ENCODE data around the gene LIF.

The LIF gene

DNA sequence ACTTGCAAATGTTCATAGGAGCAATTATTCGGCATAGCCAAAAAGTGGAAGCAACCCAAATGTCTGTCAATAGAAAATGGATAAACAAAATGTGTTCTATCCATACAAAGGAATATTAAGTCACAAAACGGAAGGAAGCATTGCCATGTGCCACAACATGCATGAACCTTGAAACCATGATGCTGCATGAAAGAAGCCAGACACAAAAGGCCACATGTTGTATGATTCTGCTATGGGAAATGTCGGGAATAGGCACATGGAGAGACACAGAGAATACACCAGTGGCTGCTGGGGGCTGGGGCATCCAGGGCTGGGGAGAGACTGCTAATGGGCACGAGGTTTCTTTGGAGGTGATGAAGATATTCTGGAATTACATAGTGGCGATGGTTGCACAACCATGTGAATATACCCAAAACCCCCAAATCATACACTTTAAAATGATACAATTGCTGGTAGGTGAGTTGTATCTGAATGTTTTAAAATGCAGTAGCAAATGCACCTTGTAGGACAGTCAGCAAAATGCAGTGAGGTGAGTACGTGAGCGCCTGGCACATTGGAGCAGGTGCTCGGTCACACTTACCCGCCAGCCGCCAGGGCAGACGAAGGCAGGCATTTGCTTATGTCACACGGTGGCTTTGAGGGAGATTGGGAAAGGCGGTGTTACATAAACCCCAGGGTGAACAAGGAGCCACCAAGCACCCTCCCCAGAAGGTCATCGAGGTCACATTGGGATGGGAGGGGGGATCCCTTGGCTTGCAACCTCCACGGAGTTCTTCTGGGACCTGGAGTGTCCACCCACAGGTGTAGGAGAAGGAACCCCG lies 26.4 kb upstream of the LIF start:
- DNase-seq (ENCODE audit: extremely low read depth, low read depth), result no peak
- TF ChIP-seq, protein P1, sequence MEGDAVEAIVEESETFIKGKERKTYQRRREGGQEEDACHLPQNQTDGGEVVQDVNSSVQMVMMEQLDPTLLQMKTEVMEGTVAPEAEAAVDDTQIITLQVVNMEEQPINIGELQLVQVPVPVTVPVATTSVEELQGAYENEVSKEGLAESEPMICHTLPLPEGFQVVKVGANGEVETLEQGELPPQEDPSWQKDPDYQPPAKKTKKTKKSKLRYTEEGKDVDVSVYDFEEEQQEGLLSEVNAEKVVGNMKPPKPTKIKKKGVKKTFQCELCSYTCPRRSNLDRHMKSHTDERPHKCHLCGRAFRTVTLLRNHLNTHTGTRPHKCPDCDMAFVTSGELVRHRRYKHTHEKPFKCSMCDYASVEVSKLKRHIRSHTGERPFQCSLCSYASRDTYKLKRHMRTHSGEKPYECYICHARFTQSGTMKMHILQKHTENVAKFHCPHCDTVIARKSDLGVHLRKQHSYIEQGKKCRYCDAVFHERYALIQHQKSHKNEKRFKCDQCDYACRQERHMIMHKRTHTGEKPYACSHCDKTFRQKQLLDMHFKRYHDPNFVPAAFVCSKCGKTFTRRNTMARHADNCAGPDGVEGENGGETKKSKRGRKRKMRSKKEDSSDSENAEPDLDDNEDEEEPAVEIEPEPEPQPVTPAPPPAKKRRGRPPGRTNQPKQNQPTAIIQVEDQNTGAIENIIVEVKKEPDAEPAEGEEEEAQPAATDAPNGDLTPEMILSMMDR (IDR thresholded peaks at IDR 0.05; ENCODE audit: low read depth, low read length, missing control alignments), result no peak
- no peak overlapping the region for H3K4me3 ChIP-seq (replicated peaks; ENCODE audit: low read depth, low read length)

DNA sequence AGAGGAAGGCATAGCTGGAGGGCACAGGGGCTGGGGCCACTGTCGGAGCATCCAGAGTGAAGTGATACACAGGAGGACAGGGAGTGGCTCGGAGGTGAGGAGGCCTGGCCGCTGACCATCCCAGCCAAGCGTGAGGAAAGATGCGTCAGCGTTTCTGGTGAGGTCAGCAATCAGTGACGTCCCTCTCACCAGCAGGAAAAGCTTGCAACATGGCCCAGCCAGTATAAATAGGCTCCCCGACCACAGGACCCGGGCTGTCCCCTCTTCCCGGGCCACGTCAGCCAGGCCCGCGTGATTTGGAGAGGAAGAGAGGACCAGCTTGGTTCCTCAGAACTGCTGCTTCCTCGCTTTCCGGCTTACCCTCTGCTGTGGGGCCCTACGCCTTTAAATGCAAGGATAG lies 24.3 kb upstream of the LIF start:
- TF ChIP-seq, protein P1 (IDR thresholded peaks at IDR 0.05; ENCODE audit: low read depth, low read length, missing control alignments), result no peak
- no peak overlapping the region for H3K4me3 ChIP-seq (replicated peaks; ENCODE audit: low read depth, low read length)
- no peak for DNase-seq (ENCODE audit: extremely low read depth, low read depth)

DNA sequence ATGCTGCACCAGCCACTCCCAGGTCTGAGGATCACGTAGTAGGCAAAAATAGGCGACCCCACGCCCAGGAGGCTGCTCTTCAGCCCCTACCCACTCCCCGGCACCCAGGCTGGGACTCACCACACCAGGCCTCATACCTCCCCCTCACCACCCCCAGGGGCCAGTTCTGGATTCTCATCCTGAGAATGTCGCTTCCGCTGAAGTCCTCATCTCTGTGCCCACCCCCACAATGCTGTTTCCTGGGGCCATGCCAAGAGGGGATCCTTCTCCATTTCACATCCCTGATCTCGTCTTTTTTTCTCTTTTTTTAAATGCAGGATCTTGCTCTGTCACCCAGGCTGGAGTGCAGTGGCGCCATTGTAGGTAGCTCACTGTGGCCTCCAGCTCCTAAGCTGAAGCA lies 21.8 kb upstream of the LIF start:
- no peak overlapping the region for H3K4me3 ChIP-seq (replicated peaks; ENCODE audit: low read depth, low read length)
- TF ChIP-seq, protein P1 (IDR thresholded peaks at IDR 0.05; ENCODE audit: low read depth, low read length, missing control alignments), result no peak
- DNase-seq (ENCODE audit: extremely low read depth, low read depth), result no peak

DNA sequence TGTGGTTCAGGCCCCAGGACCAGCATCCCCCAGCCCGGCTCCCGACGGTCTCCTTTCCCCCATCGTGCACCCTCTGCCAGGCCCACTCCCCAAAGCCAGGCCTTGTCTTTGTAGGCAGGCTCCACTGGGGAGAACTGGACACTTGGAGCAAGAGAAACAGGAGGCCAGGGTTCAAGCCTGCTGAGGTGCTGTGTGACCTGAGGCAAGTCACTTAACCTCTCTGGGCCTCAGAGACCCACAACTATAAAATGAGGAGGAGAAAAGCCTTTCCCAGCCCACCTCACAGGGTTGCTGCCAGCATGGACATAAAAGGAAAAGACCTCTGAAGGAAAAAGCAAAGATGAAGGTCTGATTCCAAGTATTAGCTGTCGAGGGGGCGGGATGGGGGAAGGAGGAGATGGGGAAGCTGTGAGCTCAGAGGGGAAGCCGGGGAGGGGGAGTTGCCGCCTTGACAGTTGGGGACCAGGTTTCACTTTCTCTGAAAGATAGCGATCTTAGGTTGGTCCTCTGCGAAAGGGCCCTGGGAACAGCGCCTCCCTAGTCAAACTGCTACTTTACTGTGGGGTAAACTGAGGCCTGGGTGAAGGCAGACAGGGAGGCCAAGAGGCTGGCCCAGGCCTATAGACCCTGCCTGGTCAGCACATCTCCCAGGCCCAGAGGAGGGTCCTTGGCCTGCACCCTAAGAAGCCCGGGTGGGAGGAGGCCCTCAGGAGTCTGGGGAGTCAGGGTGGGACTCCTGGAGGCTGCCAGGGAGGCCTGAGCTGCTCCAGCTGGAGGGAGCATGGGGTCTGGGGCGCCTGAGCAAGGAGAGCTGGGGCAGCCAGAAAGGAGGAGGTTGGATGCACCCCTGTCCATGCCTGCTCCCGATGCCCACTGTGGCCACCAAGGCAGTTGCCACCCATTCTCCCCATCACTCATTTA lies 21.1 kb upstream of the LIF start:
- TF ChIP-seq, protein P1 (IDR thresholded peaks at IDR 0.05; ENCODE audit: low read depth, low read length, missing control alignments), result no peak
- no peak for DNase-seq (ENCODE audit: extremely low read depth, low read depth)
- H3K4me3 ChIP-seq (replicated peaks; ENCODE audit: low read depth, low read length), result no peak overlapping the region

DNA sequence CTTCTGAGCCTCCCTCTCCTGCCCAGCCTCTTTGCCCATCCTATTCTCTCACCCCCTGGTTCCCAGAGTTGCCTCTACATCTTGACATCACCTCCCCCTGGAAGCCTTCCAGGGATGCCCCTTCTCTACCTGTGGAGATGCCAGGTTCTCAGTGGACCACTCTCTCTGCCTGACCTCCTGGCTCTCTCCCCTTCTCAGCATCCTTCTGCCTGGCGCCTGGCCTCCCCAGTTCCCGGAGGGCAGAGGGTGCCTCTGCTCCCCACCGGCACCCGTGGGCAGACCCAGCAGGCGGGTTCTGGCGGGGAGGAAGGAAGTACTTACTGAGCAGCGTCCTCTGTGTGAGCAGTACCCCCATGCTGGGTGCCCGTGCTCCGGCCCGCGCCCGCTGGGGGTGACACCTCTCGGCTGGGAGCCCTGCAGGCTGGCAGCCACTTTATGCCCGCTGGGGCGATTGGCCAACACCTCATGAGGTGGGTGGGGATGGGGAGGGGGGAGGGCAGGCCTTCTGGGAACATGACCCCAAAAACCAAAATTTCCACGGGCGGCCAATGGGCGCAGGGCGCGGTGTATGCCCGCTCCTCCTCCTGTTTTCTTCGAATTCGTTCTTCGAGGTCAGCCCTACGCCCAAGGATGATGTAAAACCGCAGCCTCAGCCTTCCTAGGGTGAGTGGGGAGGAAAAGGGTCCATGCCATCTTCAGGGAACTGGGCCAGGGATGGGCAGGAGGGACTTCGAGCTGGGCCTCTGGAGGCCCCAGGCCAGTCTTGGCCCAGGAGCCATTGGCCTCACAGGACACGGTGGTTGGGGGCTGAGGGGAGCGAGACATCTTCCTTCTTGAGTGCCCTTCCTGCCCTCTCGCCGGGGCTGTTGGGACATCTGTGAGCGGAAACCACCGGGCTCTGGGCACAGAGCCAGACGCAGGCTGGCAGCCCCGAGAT lies 20.2 kb upstream of the LIF start, which contains the start of gene OSM:
Gene OSM, minus strand, starts transcription at position 407 of the 937 bp plus-strand sequence. Its CDS starts 52 bp downstream, at position 355.
- no peak within 1 kb of the TSS for H3K4me3 ChIP-seq (replicated peaks; ENCODE audit: low read depth, low read length)
- no peak for DNase-seq (ENCODE audit: extremely low read depth, low read depth)
- TF ChIP-seq, protein P1 (IDR thresholded peaks at IDR 0.05; ENCODE audit: low read depth, low read length, missing control alignments), result no peak

Measured in HFF-Myc (cell line).